Measurements from ENCODE around the gene TRMT10A. TPM values are rescaled to one million over a fixed set of nuclear protein-coding genes. Genes with fewer than 3 reads are reported as not detected.

Gene TRMT10A
- total RNA-seq, 1 donor from 2014 or later, result 1.2 TPM

GRCh38 chr4:99564921-99565320 is 1.1 kb upstream of the TRMT10A start:
- no peaks in the 10 kb centered on the region for H3K27me3 ChIP-seq
- H3K4me1 ChIP-seq, result peaks cover 11% of the 10 kb centered on the region
- no peak overlapping the region for H3K27ac ChIP-seq
- no peak overlapping the region for H3K4me3 ChIP-seq
- H3K9me3 ChIP-seq, result no peaks in the 10 kb centered on the region
- intact Hi-C loops (cut with DNase I), result no loop called here
- H3K36me3 ChIP-seq, result no peaks in the 10 kb centered on the region
- TF ChIP-seq POLR2AphosphoS5 (IDR thresholded peaks at IDR 0.05; ENCODE audit: insufficient read depth in 1 of 2, low read depth in 1 of 2) (no peak), POLR2A (IDR thresholded peaks at IDR 0.05) (no peak)
- DNase-seq (ENCODE audit: extremely low spot score in 2 of 2), result no peak

GRCh38 chr4:99552872-99553271 is 11.0 kb downstream of the TRMT10A start:
- H3K36me3 ChIP-seq, result no peaks in the 10 kb centered on the region
- no peaks in the 10 kb centered on the region for H3K27me3 ChIP-seq
- H3K9me3 ChIP-seq, result no peaks in the 10 kb centered on the region
- TF ChIP-seq POLR2AphosphoS5 (IDR thresholded peaks at IDR 0.05; ENCODE audit: insufficient read depth in 1 of 2, low read depth in 1 of 2), result no peak
- no peak for TF ChIP-seq CTCF (IDR thresholded peaks at IDR 0.05)
- no peak for TF ChIP-seq POLR2A (IDR thresholded peaks at IDR 0.05)
- no peak overlapping the region for H3K4me3 ChIP-seq
- no peak for DNase-seq (ENCODE audit: extremely low spot score in 2 of 2)
- H3K4me1 ChIP-seq, result no peaks in the 10 kb centered on the region
- no peak overlapping the region for H3K27ac ChIP-seq
- intact Hi-C loops (cut with DNase I), result no loop called here

GRCh38 chr4:99540277-99540939 is 23.4 kb downstream of the TRMT10A start:
- intact Hi-C loops (cut with DNase I), result no loop called here
- Histone ChIP-seq H3K9me3 (no peaks in the 10 kb centered on the region), H3K36me3 (no peaks in the 10 kb centered on the region), H3K4me1 (no peaks in the 10 kb centered on the region), H3K27ac (no peak overlapping the region), H3K27me3 (no peaks in the 10 kb centered on the region), H3K4me3 (no peak overlapping the region)
- DNase-seq (ENCODE audit: extremely low spot score in 2 of 2), result no peak
- TF ChIP-seq CTCF (IDR thresholded peaks at IDR 0.05) (no peak), POLR2A (IDR thresholded peaks at IDR 0.05) (no peak), POLR2AphosphoS5 (IDR thresholded peaks at IDR 0.05; ENCODE audit: insufficient read depth in 1 of 2, low read depth in 1 of 2) (no peak)

- no peaks in the 10 kb centered on the region for H3K36me3 ChIP-seq
- no peak overlapping the region for H3K4me3 ChIP-seq
- intact Hi-C loops (cut with DNase I), result no loop called here
- no peak overlapping the region for H3K27ac ChIP-seq
- DNase-seq (ENCODE audit: extremely low spot score in 2 of 2), result no peak
- H3K4me1 ChIP-seq, result no peaks in the 10 kb centered on the region
- TF ChIP-seq CTCF (IDR thresholded peaks at IDR 0.05), result no peak
- no peak for TF ChIP-seq POLR2A (IDR thresholded peaks at IDR 0.05)
- no peak for TF ChIP-seq POLR2AphosphoS5 (IDR thresholded peaks at IDR 0.05; ENCODE audit: insufficient read depth in 1 of 2, low read depth in 1 of 2)
- no peaks in the 10 kb centered on the region for H3K27me3 ChIP-seq
- no peaks in the 10 kb centered on the region for H3K9me3 ChIP-seq
These were observed 26.2 kb downstream of the TRMT10A start for GRCh38 chr4:99537674-99538073.

- intact Hi-C loops (cut with DNase I), result no loop called here
- Histone ChIP-seq H3K4me1 (no peaks in the 10 kb centered on the region), H3K4me3 (no peak overlapping the region), H3K27me3 (no peaks in the 10 kb centered on the region), H3K36me3 (no peaks in the 10 kb centered on the region), H3K9me3 (no peaks in the 10 kb centered on the region), H3K27ac (no peak overlapping the region)
- no peak for TF ChIP-seq POLR2A (IDR thresholded peaks at IDR 0.05)
- TF ChIP-seq CTCF (IDR thresholded peaks at IDR 0.05), result no peak
- TF ChIP-seq POLR2AphosphoS5 (IDR thresholded peaks at IDR 0.05; ENCODE audit: insufficient read depth in 1 of 2, low read depth in 1 of 2), result no peak
- DNase-seq (ENCODE audit: extremely low spot score in 2 of 2), result no peak
These were observed 27.0 kb downstream of the TRMT10A start for GRCh38 chr4:99536848-99537247.

Data from vagina (tissue), 2 donors.